Muscle layer of duodenum (tissue), 2 donors: Measurements from ENCODE around the gene SPOCK1.
"Not testable (repeated sequence)": the region's sequence is repeated elsewhere in the genome, so short reads cannot be mapped to it uniquely, and the experiment has no call there.

Experiments used
- H3K27ac ChIP-seq: one replicate; pipeline ENCODE4 v1.7.0; 2013; ENCODE audit warnings: mild to moderate bottlenecking, low read length
- H3K27me3 ChIP-seq: one replicate; pipeline ENCODE4 v1.7.0; 2013; ENCODE audit warnings: low read depth, mild to moderate bottlenecking, control low read depth, low read length
- H3K36me3 ChIP-seq, 2 donors: one replicate each; pipeline ENCODE4 v1.7.0; 2013; ENCODE audit warnings: low read length in 2 of 2, control low read depth in 1 of 2, mild to moderate bottlenecking in 1 of 2; ENCODE audit not compliant: insufficient read depth in 2 of 2, control insufficient read depth in 1 of 2
- H3K4me1 ChIP-seq, 2 donors: one replicate each; pipeline ENCODE4 v1.7.0; 2013; ENCODE audit warnings: low read length in 2 of 2, mild to moderate bottlenecking in 2 of 2, control low read depth in 1 of 2, moderate library complexity in 1 of 2; ENCODE audit not compliant: insufficient read depth in 2 of 2, control insufficient read depth in 1 of 2
- H3K4me3 ChIP-seq, 2 donors: one replicate each; pipeline ENCODE4 v1.7.0; 2013; ENCODE audit warnings: low read length in 2 of 2, low read depth in 1 of 2, mild to moderate bottlenecking in 1 of 2
- H3K9me3 ChIP-seq, 2 donors: one replicate each; pipeline ENCODE4 v1.7.0; 2013; ENCODE audit warnings: low read length in 2 of 2, control low read depth in 1 of 2, mild to moderate bottlenecking in 1 of 2; ENCODE audit not compliant: control insufficient read depth in 1 of 2
- donor health status: healthy.

The SPOCK1 gene

DNA sequence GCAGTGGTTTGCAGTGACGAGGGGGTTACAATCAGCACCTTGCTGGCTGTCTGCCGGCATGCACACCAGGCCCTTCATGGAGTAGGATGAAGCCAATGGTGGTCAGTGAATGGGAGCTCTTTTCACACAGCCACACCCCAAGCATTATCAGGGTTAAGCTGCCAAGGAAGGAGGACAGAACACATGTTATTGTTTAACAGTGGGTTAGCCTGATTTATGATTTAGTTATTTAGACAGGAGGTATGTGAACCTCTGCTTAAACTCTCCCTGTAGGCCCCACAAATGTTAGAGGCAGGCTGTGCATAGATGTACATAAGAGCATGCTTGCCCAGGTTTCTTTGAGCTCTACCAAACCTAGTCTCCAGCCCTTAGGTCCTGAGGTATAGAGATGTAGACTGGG lies 262.9 kb downstream of the SPOCK1 start:
- no peaks in the 10 kb centered on the region for H3K36me3 ChIP-seq
- H3K27ac ChIP-seq, result no peak overlapping the region
- no peak overlapping the region for H3K4me3 ChIP-seq
- H3K4me1 ChIP-seq, result no peaks in the 10 kb centered on the region
- no peaks in the 10 kb centered on the region for H3K27me3 ChIP-seq
- peaks cover 0 to 6% of the 10 kb centered on the region in 2 donors for H3K9me3 ChIP-seq

DNA sequence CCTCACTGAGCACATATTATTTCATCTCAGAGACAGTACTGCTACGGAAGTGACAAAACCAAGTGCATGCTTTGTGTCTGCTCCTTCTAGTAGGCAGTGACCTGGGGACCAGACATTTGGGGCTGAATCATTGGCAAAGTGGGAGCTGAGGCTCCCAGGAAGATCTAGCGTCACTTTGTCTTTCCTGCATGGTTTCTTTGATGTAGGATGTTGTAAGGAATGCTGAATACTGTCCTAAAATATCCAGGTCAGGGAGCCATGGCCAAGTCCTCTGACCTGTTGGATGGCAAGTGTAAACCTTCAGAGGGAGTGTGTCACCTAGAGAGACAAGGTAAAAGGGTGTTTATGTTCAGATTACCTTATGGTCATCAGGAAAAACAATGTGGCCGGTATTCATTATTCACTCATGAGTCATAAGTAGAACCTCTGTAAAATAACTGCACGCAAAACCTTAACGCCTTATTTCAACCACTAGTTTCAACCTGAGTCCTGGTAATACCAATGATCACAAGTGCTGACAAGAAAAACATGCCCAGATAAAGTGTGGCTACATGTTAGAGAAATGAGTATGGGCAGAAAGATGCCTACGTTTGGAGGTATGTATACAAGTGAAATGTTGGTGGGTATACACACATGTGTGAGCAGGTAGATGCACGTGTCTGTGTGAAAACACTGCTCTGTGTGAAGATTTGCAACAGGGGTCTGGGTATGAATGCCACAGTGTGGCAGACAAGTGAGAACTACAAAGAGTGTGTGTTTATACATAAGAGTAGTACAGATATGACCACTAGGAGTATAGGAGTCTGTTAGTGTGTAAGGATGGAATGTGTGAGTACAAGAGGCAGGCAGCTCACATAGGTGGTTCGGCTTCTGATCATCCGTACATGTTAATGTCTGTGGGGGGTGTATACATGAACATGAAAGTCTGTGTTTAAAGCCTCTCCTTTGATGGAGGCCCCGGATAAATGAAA lies 263.9 kb downstream of the SPOCK1 start:
- no peak overlapping the region for H3K4me3 ChIP-seq
- no peak overlapping the region for H3K27ac ChIP-seq

DNA sequence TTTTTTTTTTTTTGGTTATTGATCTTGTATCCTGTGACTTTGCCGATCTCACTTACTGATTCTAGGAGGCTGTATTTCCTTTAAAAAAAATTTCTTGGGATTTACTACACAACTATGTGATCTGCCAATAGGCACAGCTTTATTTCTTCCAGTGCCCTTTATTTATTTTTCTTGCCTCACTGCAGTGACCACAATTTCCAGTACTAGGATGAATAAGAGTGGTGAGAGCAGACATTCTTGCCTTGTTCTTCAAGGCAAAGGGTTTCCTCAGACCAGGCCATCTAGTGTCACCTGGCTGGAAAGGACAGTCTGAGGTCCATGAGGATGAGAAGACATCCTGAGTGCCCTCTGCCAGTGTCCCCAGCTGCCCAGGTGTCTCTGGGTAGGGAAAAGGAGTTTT lies 265.4 kb downstream of the SPOCK1 start:
- Histone ChIP-seq H3K36me3 (no peaks in the 10 kb centered on the region), H3K4me3 (no peak overlapping the region), H3K27me3 (no peaks in the 10 kb centered on the region), H3K9me3 (no peaks in the 10 kb centered on the region), H3K4me1 (no peaks in the 10 kb centered on the region), H3K27ac (no peak overlapping the region)

More for the DNA sequence above, 263.9 kb downstream of the SPOCK1 start:
- no peaks in the 10 kb centered on the region for H3K36me3 ChIP-seq
- H3K27me3 ChIP-seq, result no peaks in the 10 kb centered on the region
- H3K4me1 ChIP-seq, result no peaks in the 10 kb centered on the region
- peaks cover 0 to 5% of the 10 kb centered on the region in 2 donors for H3K9me3 ChIP-seq

DNA sequence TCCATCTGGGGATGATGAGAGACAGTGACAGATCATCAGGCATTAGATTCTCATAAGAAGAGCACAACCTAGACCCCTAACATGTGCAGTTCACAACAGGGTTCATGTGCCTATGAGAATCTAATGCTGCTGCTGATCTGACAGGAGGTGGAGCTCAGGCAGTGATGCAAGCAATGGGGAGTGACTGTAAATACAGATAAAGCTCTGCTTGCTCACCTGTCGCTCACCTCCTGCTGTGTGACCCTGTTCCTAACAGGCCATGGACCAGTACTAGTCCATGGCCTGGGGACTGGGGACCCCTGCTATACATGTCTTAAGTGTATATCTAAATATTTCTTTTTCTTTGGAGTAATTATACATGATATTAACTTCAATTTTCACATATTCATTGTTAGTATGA lies 265.8 kb downstream of the SPOCK1 start:
- not testable (repeated sequence) for H3K9me3 ChIP-seq, H3K4me1 ChIP-seq, H3K4me3 ChIP-seq, H3K27me3 ChIP-seq, H3K36me3 ChIP-seq, H3K27ac ChIP-seq

DNA sequence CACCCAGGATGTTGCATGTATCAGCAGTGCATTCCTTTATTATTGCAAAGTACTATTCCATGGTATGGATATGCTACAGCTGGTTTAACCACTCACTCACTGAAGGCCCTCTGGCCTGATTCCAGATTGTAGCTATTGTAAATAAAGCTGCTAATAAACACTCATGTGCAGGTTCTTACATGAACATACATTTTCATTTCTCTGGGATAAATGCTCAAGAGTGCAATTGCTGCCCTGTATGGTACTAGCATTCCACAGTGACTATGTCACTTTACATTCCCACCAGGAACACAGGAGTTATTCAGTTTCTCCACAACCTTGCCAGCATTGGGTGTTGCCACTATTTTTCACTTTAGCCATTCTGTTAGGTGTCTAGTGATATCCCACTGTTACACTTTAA lies 267.6 kb downstream of the SPOCK1 start:
- H3K4me3 ChIP-seq, result no peak overlapping the region
- no peaks in the 10 kb centered on the region for H3K36me3 ChIP-seq
- H3K27me3 ChIP-seq, result no peaks in the 10 kb centered on the region
- no peak overlapping the region for H3K27ac ChIP-seq
- no peaks in the 10 kb centered on the region for H3K4me1 ChIP-seq
- no peaks in the 10 kb centered on the region for H3K9me3 ChIP-seq

DNA sequence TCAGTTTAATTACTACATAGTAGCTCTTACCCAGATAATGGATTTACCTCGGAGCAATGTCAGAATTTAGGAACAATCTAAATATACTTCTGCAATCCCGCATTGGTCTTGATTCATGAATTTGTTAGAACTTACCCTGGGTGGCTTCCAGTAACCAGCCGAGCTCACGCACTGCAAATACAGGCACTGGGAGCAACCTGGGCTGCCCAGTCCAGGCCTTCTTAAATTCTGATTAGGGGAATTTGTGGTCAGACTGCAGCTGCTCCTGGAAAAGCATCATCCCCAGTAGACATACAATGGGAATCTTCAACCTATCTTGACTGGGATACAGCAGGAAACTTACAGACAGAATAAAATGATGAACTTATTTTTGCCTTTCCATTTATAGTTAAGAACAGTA lies 270.3 kb downstream of the SPOCK1 start:
- no peaks in the 10 kb centered on the region for H3K4me1 ChIP-seq
- H3K36me3 ChIP-seq, result no peaks in the 10 kb centered on the region
- no peak overlapping the region for H3K4me3 ChIP-seq
- no peaks in the 10 kb centered on the region for H3K27me3 ChIP-seq
- H3K27ac ChIP-seq, result no peak overlapping the region
- H3K9me3 ChIP-seq, result no peaks in the 10 kb centered on the region

DNA sequence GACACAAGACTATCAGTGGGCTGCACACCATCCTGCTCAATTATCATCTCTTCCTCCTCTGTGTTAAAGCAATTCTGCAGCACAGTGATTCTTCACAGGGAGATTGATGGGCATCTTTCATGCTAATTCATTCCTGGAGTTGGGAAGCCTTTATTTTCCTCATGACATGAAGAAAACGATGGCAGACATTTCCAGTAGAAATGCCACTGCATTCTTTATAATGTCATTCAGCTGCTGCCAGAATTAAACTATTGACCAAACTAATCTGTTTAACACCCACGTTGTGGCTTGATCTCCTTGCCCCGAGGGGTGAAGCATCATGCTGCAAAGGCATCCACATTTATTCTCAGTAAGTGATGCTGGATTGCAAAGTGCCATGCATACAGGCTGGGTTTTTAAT lies 273.0 kb downstream of the SPOCK1 start:
- H3K4me3 ChIP-seq, result no peak overlapping the region
- H3K4me1 ChIP-seq, result no peaks in the 10 kb centered on the region
- no peak overlapping the region for H3K27ac ChIP-seq
- H3K27me3 ChIP-seq, result no peaks in the 10 kb centered on the region
- H3K9me3 ChIP-seq, result no peaks in the 10 kb centered on the region
- H3K36me3 ChIP-seq, result no peaks in the 10 kb centered on the region

DNA sequence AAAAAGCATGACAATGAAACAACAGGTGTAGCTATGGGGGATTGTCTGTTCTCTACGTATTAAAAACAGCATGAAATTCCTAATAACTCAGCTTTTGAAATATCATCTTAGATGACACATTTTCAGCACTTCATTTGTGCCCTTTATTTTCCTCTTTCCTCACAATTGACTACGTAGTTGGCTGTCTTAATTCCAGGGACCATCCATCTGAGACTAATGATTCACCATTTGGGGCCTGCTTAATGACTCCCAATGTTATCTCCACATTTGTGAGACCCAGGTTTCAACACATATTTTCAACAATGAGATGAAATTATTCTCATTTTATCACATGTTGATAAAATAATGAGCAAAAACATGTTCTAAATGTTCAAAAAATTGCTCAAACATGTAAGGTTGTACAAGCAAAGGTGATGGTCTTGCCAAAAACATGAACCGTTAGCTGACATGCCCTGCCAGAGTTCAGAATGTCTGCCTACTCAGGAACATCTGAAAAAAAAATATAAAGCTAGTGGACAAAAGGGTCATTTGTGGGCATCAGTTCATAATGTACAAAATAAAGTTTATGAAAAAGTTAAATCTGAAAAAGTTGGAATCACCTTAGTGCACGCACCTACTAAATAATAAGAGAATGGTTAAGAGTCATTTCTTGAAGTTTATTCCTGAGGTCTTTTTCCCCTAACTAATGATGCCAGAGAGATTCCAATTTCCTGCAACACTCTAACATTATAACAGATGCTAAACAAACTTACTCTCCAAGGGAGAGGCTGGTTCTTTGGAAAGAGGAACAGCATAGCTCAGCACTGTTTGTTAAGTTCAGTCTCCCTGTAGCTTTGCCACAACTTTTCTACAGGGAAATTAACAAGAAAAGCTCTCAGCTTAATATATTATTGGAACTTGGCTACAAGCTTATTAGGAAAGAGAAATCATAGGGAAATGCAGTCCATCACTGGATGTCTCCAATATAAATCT lies 275.5 kb downstream of the SPOCK1 start:
- peaks cover 0 to 5% of the 10 kb centered on the region in 2 donors for H3K4me1 ChIP-seq
- H3K27me3 ChIP-seq, result no peaks in the 10 kb centered on the region
- no peaks in the 10 kb centered on the region for H3K9me3 ChIP-seq
- H3K27ac ChIP-seq, result no peak overlapping the region
- no peak overlapping the region for H3K4me3 ChIP-seq
- H3K36me3 ChIP-seq, result no peaks in the 10 kb centered on the region

DNA sequence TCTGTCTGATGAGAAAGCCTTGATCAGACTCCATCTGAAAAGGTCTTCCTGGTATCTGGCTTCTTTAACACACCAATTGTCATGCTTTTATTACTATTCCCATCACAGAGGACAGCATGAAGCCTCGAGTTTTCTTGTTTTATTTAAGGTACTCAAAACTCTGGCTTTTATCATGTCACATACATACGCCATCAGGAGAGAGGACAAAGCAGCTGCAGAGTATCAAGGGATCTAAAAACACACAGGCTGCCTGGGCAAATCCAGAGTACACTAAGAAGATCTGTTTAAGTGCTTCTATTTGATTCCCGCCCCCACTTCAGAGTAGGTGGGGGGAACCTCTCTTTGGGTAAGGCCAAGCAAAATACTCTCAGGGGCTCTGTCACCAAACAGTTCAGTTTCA lies 277.2 kb downstream of the SPOCK1 start:
- Histone ChIP-seq H3K4me1 (peaks cover 0 to 7% of the 10 kb centered on the region in 2 donors), H3K27ac (no peak overlapping the region), H3K36me3 (no peaks in the 10 kb centered on the region), H3K9me3 (no peaks in the 10 kb centered on the region), H3K4me3 (no peak overlapping the region), H3K27me3 (no peaks in the 10 kb centered on the region)

DNA sequence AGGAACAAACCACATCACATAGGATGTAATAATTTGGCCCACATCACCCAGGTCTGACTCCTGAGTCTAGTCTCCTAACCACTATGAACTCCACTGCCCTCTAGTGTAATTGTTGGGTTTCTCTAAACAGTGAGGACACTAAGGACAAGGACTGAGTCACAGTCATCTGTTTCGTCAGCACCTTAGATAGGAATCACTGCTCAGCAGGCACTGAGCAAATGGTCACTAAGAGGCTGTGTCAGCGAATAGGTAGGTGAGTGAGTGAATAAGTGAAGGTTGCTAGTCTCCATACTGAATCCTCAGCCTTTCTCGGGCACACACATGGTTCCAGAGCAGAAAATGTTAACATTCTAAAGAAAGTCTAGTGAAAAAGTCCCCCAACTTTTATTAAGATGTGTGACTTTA lies 278.6 kb downstream of the SPOCK1 start:
- Histone ChIP-seq H3K27ac (no peak overlapping the region), H3K36me3 (no peaks in the 10 kb centered on the region), H3K4me3 (no peak overlapping the region), H3K4me1 (peaks cover 0 to 7% of the 10 kb centered on the region in 2 donors), H3K9me3 (no peaks in the 10 kb centered on the region), H3K27me3 (no peaks in the 10 kb centered on the region)

DNA sequence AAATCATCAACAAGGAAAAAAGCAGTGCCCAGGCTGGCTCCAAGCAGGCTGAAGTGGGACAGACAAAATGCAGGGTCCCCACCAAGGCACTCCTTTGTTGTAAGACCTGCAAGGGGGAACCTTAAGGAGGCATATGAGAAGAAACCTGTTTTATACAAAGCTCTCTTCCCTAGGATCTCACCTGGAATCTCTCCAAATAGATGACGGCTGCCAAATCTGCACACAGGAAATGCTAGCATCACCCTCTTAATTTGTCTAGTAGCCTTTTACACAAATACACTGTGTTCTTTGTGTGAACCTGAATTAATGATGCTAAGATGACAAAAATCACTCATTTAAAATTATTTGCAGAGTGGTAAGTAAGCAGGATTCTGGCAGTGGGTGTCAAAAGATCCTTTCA lies 280.2 kb downstream of the SPOCK1 start:
- no peaks in the 10 kb centered on the region for H3K27me3 ChIP-seq
- peaks cover 0 to 7% of the 10 kb centered on the region in 2 donors for H3K4me1 ChIP-seq
- no peaks in the 10 kb centered on the region for H3K36me3 ChIP-seq
- no peak overlapping the region for H3K4me3 ChIP-seq
- no peaks in the 10 kb centered on the region for H3K9me3 ChIP-seq
- no peak overlapping the region for H3K27ac ChIP-seq
